ENCODE data around the gene SOCS7. TPM values are rescaled to one million over a fixed set of nuclear protein-coding genes. Genes with fewer than 3 reads are reported as not detected.
A peak's percentile ranks its signal among the peaks of the same experiment; 100 is the strongest.

SOCS7 gene
- total RNA-seq, 2 donors from 2014 or later = 11.4 to 15.3 TPM

- intact Hi-C loops (cut with DNase I) = no loop called here
- no peaks in the 10 kb centered on the region for H3K27me3 ChIP-seq
- TF ChIP-seq CTCF (IDR thresholded peaks at IDR 0.05) = no peak
- no peaks in the 10 kb centered on the region for H3K4me1 ChIP-seq
- no peak overlapping the region for H3K4me3 ChIP-seq
- no peak for DNase-seq
- H3K9me3 ChIP-seq = no peaks in the 10 kb centered on the region
- H3K27ac ChIP-seq = no peak overlapping the region
- H3K9ac ChIP-seq (ENCODE audit: low read depth in 2 of 2, low read length in 2 of 2) = peak overlapping the region in 1 of 2 donors; percentile 60
- no peaks in the 10 kb centered on the region for H3K36me3 ChIP-seq
These were observed 102.3 kb downstream of the SOCS7 start for GRCh38 chr17:38453951-38454421.

DNA sequence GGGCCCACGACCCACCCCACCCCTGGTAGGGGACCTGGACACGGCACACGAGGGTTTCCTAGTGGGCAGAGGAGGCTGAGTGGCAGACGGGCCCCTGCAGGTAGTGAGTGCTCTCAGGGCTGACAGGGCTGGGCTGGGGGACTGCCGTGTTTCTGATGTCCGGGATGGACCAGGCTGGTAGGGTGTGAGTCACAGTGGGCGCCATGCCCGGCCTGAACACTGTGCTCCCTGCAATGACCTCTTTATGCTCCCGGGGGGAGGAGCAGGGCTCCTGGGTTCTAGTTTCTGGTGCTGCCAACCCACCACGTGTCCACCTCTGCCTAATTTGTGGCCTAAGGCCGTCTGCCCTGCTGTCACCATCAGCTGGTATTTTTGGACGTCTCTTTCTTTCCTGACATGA, 102.9 kb downstream of the SOCS7 start:
- H3K4me3 ChIP-seq = no peak overlapping the region
- H3K27me3 ChIP-seq = no peaks in the 10 kb centered on the region
- no peaks in the 10 kb centered on the region for H3K36me3 ChIP-seq
- TF ChIP-seq CTCF (IDR thresholded peaks at IDR 0.05) = no peak
- no peak for DNase-seq
- intact Hi-C loops (cut with DNase I) = no loop called here
- no peak overlapping the region for H3K27ac ChIP-seq
- peak overlapping the region; percentile 6 to 60 for H3K9ac ChIP-seq (ENCODE audit: low read depth in 2 of 2, low read length in 2 of 2)
- no peaks in the 10 kb centered on the region for H3K4me1 ChIP-seq
- no peaks in the 10 kb centered on the region for H3K9me3 ChIP-seq

Other genes with a start within 250 kb of the SOCS7 start
- not detected for gene TBC1D3E, start 223.9 kb upstream of the SOCS7 start, total RNA-seq
- gene TBC1D3, start 159.3 kb upstream of the SOCS7 start, total RNA-seq = not detected
- gene MRPL45, start 54.7 kb upstream of the SOCS7 start, total RNA-seq = 10 to 100 TPM; 34.1 to 42.4 TPM
- gene GPR179, start 7.9 kb upstream of the SOCS7 start, total RNA-seq = under 1 TPM; 0.03 to 0.12 TPM
- 10 to 100 TPM in 1 of 2 donors, 1 to 10 TPM in 1; 4.0 to 14.1 TPM for gene ARHGAP23, start 76.6 kb downstream of the SOCS7 start, total RNA-seq

Data from colonic mucosa (tissue), 4 donors.